Gastroesophageal sphincter (tissue), 3 donors: ENCODE measurements around the gene FAM171A2.
"Not testable (repeated sequence)": the region's sequence is repeated elsewhere in the genome, so short reads cannot be mapped to it uniquely, and the experiment has no call there.

ENCODE experiments used
- CTCF ChIP-seq, 4 experiments: fragments of 200-600 bp in 2 of 4; fragments of 450-650 bp in 2 of 4; sonication (generic) in 1 of 4; IDR thresholded peaks; one replicate each; pipeline ENCODE4 v1.5.1; 2017 to 2019; ENCODE audit warnings: antibody characterized with exemption in 4 of 4, mild to moderate bottlenecking in 2 of 4, moderate library complexity in 2 of 4
- POLR2A ChIP-seq, 2 donors: fragments of 450-650 bp; IDR thresholded peaks; one replicate each; pipeline ENCODE4 v1.6.1; 2017; ENCODE audit warnings: antibody characterized with exemption in 2 of 2, mild to moderate bottlenecking in 2 of 2, moderate library complexity in 1 of 2

GRCh38 chr17:44369414-44370023, 5.9 kb upstream of the FAM171A2 start:
- not testable (repeated sequence) for TF ChIP-seq CTCF, POLR2A (IDR thresholded peaks at IDR 0.05)
